HepG2 (cell line): ENCODE data around the gene ORC6. TPM values are rescaled to one million over a fixed set of nuclear protein-coding genes. Genes with fewer than 3 reads are reported as not detected.

Experiments
- ARID4A ChIP-seq: sonication (generic); formaldehyde crosslinking; IDR thresholded peaks from 2 replicates; pipeline ENCODE4 v1.5.0; 2020; ENCODE audit warnings: mild to moderate bottlenecking, missing genetic modification reagents, borderline replicate concordance
- ARID5B ChIP-seq: IDR thresholded peaks from 2 replicates; pipeline ENCODE4 v1.4.0; 2020; ENCODE audit warnings: mild to moderate bottlenecking, missing genetic modification reagents
- DNMT3B ChIP-seq: conservative IDR thresholded peaks from 2 replicates; pipeline ENCODE4 v1.6.1; 2016; ENCODE audit warnings: missing biosample characterization, control low read depth
- KDM3A ChIP-seq: IDR thresholded peaks from 2 replicates; pipeline ENCODE4 v1.6.1; 2018; ENCODE audit warnings: low read depth, missing compliant biosample characterization
- KDM5B ChIP-seq: sonication (generic); formaldehyde crosslinking; IDR thresholded peaks from 2 replicates; pipeline ENCODE4 v1.4.0; 2020; ENCODE audit warnings: missing genetic modification reagents, mild to moderate bottlenecking, borderline replicate concordance
- NPAS2 ChIP-seq: sonication (generic); formaldehyde crosslinking; IDR thresholded peaks from 2 replicates; pipeline ENCODE4 v1.8.0; 2022; ENCODE audit warnings: mild to moderate bottlenecking, missing genetic modification reagents, borderline replicate concordance
- SRF ChIP-seq: IDR thresholded peaks from 2 replicates; pipeline ENCODE4 v1.6.1; 2011; ENCODE audit warnings: mild to moderate bottlenecking, low read depth, low read length, moderate library complexity
- TRIM22 ChIP-seq: fragments of 450-650 bp; IDR thresholded peaks from 2 replicates; pipeline ENCODE4 v1.6.1; 2017
- ZNF232 ChIP-seq: sonication (generic); formaldehyde crosslinking; IDR thresholded peaks from 2 replicates; pipeline ENCODE4 v1.4.0; 2020; ENCODE audit warnings: missing genetic modification reagents, borderline replicate concordance
- ZNF275 ChIP-seq: sonication (generic); formaldehyde crosslinking; IDR thresholded peaks from 2 replicates; pipeline ENCODE4 v1.8.0; 2022; ENCODE audit warnings: missing genetic modification reagents, mild to moderate bottlenecking, inconsistent platforms, borderline replicate concordance
- ZNF512B ChIP-seq: sonication (generic); formaldehyde crosslinking; IDR thresholded peaks from 2 replicates; pipeline ENCODE4 v1.5.1; 2020; ENCODE audit warnings: missing genetic modification reagents, mild to moderate bottlenecking, borderline replicate concordance
- ZNF614 ChIP-seq: IDR thresholded peaks from 2 replicates; pipeline ENCODE4 v1.6.1; 2018; ENCODE audit warnings: missing biosample characterization, missing genetic modification reagents, inconsistent platforms, borderline replicate concordance
- polyA plus RNA-seq, 8 experiments: library from polyadenylated mRNA; depleted of rRNA in 3 of 8; stranded (reverse) in 7 of 8; unstranded in 1 of 8; fragments of >200 nt; fragmentation: Illumina TruSeq in 4 of 8; extraction: Trizol in 4 of 8; gene quantifications; 2 replicates each; pipeline versions ENCODE4 v1.2.1 to v1.2.3, GENCODE V29; 2011 to 2016; ENCODE audit warnings: low read depth in 4 of 8, missing spikeins in 1 of 8, mixed read lengths in 1 of 8; ENCODE audit not compliant: insufficient read depth in 1 of 8
- total RNA-seq, 5 experiments: library from RNA; depleted of rRNA; stranded (reverse); fragments of >200 nt; fragmentation: Illumina TruSeq; extraction: Trizol; gene quantifications; 2 replicates each; pipeline ENCODE4 v1.2.3, GENCODE V29; 2016; ENCODE audit warnings: low read depth in 1 of 5

ORC6 gene
- total and polyA plus RNA-seq, 2 of the 13 experiments (the other 11 are each of a cell fraction or from before 2014, with no cell fraction given), result 34.2 to 69.8 TPM

- no peak for TF ChIP-seq ZNF275
- TF ChIP-seq ZNF232, result no peak; the same call in 1 of the 2 replicates
- no peak for TF ChIP-seq NPAS2 (CRISPR knock-in tag)
- TF ChIP-seq ZNF614 (CRISPR knock-in tag), result peak; percentile 19; the same call in 1 of the 2 replicates
- TF ChIP-seq SRF, result no peak
- TF ChIP-seq TRIM22, result no peak
- peak; percentile 54; the same call in 1 of the 2 replicates for TF ChIP-seq ARID4A (CRISPR knock-in tag)
- TF ChIP-seq DNMT3B (CRISPR knock-in tag), result no peak
- peak; percentile 43; the same call in 1 of the 2 replicates for TF ChIP-seq KDM5B (CRISPR knock-in tag)
- TF ChIP-seq KDM3A (CRISPR knock-in tag), result no peak
- 0 out of 2 replicates have a peak, but pooled peaks have one; percentile 85 for TF ChIP-seq ZNF512B (CRISPR knock-in tag)
- peak; percentile 72; the same call in 1 of the 2 replicates for TF ChIP-seq ARID5B
These were observed 57.6 kb downstream of the ORC6 start (continued) for GRCh38 chr16:46746821-46747776.
